ENCODE measurements around the gene ELMO3.
A peak's percentile ranks its signal among the peaks of the same experiment; 100 is the strongest.

DNA sequence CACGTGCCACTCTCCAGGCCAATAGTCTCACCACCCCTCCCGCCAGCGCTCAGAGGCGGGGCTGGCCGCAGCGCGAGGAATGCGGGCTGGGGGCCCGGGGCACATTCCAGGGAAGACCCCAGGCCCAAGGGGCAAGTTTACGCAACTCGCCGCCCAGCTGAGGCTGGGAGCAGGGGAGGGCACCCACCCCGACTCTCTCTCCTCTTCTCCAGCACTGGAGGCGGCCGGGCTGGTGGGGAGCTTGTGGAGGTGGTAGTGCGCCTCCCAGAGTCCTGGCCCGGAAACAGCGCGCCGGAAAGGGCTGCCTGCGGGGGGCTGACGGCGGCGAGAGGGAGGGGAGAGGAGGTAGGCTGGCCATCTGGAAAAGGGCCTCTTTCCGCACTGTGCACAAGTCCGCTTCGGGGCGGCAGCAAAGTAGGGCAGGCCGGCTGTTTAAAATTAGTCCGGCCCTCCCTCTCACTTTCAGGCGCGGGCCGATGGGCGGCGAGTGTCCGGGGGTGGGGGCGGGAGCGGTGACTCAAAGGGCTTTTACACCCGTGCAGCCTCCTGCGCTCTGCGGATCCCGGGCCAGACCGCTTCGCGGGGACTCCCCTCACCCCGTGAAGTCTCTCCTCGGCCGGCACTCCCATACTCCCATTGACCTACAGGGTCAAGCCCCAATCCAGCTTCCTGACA is 47.3 kb downstream of the ELMO3 start:
- TF ChIP-seq, protein P1, sequence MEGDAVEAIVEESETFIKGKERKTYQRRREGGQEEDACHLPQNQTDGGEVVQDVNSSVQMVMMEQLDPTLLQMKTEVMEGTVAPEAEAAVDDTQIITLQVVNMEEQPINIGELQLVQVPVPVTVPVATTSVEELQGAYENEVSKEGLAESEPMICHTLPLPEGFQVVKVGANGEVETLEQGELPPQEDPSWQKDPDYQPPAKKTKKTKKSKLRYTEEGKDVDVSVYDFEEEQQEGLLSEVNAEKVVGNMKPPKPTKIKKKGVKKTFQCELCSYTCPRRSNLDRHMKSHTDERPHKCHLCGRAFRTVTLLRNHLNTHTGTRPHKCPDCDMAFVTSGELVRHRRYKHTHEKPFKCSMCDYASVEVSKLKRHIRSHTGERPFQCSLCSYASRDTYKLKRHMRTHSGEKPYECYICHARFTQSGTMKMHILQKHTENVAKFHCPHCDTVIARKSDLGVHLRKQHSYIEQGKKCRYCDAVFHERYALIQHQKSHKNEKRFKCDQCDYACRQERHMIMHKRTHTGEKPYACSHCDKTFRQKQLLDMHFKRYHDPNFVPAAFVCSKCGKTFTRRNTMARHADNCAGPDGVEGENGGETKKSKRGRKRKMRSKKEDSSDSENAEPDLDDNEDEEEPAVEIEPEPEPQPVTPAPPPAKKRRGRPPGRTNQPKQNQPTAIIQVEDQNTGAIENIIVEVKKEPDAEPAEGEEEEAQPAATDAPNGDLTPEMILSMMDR (IDR thresholded peaks at IDR 0.05) = peak in 4 of 6 experiments; percentile 27 to 42 (median 34)
- TF ChIP-seq POLR2A (IDR thresholded peaks at IDR 0.05) = no peak
